WTC11 (cell line): Measurements from ENCODE around the gene DHX34.

ENCODE experiments used
- CREM ChIP-seq: sonication (generic); formaldehyde crosslinking; IDR thresholded peaks from 2 replicates; pipeline ENCODE4 v1.8.1; 2022; ENCODE audit warnings: mild to moderate bottlenecking, missing genetic modification reagents, moderate library complexity
- TF ChIP-seq, protein P1 (sequence below): fragments of 200-600 bp; IDR thresholded peaks from 2 replicates; pipeline ENCODE4 v1.8.0; 2022; ENCODE audit warnings: antibody characterized with exemption
- TF ChIP-seq, protein P2 (sequence below): sonication (generic); formaldehyde crosslinking; IDR thresholded peaks from 2 replicates; pipeline ENCODE4 v1.8.0; 2022; ENCODE audit warnings: mild to moderate bottlenecking, missing genetic modification reagents

- TF ChIP-seq, protein P1, sequence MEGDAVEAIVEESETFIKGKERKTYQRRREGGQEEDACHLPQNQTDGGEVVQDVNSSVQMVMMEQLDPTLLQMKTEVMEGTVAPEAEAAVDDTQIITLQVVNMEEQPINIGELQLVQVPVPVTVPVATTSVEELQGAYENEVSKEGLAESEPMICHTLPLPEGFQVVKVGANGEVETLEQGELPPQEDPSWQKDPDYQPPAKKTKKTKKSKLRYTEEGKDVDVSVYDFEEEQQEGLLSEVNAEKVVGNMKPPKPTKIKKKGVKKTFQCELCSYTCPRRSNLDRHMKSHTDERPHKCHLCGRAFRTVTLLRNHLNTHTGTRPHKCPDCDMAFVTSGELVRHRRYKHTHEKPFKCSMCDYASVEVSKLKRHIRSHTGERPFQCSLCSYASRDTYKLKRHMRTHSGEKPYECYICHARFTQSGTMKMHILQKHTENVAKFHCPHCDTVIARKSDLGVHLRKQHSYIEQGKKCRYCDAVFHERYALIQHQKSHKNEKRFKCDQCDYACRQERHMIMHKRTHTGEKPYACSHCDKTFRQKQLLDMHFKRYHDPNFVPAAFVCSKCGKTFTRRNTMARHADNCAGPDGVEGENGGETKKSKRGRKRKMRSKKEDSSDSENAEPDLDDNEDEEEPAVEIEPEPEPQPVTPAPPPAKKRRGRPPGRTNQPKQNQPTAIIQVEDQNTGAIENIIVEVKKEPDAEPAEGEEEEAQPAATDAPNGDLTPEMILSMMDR, result no peak
- no peak for TF ChIP-seq CREM (CRISPR knock-in tag)
- TF ChIP-seq, protein P2, sequence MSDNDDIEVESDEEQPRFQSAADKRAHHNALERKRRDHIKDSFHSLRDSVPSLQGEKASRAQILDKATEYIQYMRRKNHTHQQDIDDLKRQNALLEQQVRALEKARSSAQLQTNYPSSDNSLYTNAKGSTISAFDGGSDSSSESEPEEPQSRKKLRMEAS, result no peak
Measured at GRCh38 chr19:47351548-47351947, 2.4 kb downstream of the DHX34 start.
